Hematopoietic multipotent progenitor cell treated with erythropoietin and hydrocortisone succinate and interleukin-3 and kit ligand, for 15 days (in vitro differentiated cells): ENCODE measurements around the gene ADAMTS4.

Source experiments
- DNase-seq: peaks from one replicate; pipeline ENCODE4 v3.0.0-alpha.2; 2015; ENCODE audit warnings: low spot score

The ADAMTS4 gene

DNA sequence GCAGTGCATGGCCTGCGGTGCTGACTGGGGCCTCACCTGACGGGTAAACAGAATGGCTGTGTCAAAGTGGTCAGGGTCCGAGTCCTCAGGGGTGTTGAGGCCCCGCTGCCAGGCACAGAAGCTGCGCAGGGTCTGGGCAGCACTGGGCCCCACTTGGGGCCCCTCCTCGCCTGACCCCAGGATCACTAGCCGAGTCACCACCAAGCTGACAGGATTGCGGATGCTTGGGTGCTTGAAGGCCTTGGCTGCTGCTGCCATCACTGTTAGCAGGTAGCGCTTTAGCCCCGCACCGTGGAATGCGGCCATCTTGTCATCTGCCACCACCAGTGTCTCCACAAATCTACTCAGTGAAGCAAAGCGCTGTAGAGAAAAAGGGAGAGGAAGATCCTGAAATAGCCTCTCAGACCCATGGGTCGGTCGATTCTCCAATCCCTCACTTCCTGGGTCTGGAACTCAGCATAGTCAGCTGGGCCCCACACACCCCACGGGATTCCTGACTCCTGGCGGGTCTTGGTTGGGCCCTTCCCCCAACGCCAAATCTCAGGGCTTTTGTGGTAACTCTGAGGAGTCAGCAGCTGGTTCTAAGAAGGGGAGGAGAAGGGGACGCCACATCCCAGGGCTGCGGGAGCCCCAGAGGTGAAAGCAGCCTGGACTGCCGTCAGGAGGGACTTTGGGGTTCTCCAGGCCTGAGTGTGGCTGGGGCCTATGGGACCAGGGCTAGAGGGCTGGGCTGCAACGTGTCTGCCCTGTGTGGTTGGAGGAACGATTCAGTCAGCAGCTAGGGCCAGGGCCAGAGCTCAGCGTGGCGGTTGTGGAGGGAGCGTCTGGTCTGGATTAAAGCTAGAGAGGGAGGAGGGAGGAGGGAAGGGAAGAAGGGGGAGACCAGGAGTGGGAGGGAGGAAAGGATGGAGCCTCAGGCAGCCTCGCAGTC, 2.1 kb downstream of the ADAMTS4 start:
- DNase-seq = no peak

DNA sequence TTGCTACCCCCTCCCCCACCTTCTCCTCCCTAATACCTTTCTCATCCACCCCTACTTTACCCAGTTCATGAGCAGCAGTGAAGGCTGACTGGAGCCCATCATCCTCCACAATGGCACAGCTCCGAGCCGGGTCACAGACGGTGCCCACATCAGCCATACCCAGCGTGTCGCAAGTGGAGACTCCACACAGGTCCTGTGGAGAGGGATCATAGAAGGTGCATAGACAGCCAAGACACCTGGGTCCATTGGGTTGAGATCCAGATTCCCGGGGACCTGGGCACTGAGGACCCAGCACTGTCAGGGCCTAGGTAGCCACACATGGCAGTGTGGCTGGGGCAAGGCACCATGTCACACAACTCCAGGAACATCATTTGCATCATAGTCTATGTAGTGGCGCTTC, 2.7 kb downstream of the ADAMTS4 start:
- no peak for DNase-seq

DNA sequence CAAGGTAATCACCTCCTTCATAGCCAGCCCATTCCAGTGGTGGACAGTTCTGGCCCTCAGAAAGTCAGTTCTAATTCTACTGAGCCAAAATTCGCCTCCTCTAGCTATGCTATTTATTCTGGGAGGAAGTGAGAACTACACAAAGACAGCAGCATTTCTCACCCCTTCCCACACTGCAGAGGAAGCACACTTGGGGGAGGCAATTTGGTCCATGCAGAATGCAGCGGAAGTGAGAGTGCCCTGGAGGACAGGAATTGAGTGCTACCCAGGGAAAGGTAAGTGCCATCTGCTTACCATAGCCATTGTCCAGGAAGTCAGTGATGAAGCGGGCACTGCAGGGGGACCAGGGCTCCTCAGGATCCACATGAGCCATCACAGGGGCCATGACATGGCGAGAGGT, 3.7 kb downstream of the ADAMTS4 start:
- no peak for DNase-seq

DNA sequence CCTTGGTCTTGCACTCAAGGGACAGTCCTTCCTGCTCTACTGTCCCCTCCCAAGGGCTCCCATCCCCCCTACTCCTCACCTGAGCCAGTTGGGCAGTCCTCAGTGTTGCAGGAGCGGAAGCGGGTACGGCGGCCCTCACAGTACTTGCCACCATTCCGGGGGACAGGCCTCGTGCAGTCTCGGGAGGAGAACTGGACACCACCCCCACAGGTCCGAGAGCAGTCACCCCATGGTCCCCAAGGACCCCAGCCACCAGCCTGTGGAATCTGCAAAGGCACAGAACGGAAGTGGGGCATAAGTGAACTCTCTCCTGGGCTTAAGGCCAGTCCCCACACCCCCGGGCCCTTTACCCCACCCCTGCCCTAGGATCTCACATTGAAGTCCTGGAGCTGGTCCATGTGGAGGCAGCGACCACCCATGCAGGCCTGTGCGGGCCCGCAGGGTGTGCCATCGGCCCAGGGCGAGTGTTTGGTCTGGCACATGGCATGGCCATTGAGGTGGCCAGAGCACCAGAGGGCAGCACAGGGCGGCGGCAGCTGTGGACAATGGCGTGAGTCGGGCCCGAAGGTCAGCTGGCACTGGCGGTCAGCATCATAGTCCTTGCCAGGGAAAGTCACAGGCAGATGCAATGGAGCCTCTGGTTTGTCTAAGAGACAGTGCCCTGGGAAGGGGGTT, 5.2 kb downstream of the ADAMTS4 start:
- no peak for DNase-seq

DNA sequence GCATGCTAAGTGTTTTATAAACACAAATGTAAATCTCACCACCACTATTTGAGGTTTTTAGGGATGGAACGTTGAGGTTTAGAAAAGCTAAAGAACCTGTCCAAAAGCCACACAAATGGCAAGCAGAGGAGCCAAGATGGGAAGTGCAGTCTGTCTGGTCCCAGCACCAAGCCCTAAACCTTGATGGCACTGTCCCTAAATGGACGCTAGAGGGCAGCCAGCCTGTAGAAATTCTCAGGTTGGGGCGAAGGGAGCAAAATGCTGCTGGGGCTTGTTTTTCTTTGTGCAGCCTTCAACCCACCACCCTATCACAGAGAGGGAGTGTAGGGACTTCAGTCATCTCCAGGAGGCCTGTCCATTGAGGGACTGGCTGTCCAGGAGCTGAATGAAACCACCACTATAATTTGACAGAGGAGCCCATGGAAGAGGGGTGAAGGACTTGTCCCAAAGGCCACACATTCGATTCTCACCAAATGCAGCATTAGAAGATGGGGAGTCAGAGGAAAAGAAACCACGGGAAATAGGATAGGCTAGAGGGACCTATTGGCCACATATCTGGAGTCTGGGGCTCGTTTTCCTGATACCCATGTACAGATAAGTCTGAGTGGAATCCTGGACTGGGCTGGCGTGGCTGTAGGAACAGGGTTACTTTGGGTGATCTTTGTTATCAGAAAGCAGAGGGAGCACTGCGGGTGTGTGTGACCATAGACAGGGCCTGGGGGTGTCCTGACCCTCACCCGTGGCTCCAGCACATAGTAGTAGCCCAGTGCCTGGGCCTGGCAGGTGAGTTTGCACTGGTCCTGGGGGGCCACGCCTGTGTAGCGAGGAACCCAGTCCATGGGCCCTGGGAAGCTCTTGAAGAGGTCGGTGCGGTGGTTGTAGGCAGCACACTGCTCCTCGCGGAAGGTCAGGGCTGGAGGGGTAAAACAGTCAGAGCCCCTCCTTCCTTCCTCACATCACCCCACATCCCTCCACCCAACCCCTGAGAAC, 6.1 kb downstream of the ADAMTS4 start:
- DNase-seq = peak; percentile 84

DNA sequence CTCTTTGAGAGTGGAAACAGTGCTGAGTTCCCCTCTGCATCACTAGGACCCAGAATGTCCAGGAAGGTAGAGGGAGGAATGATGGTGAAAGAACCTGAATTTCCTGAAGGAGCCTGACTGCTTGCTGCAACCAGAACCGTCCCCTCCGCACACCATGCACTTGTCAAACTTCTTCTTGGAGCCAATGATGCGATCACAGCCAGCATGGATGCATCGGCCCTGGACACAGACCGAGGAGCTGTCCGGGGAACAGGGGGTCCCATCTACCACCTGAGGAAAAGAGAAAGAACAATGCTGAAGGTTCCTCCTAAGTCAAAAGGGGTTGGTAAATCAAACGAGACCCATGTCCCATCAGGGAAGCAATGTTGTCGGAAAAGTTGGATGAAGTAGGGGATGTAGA, 6.9 kb downstream of the ADAMTS4 start:
- DNase-seq = no peak

DNA sequence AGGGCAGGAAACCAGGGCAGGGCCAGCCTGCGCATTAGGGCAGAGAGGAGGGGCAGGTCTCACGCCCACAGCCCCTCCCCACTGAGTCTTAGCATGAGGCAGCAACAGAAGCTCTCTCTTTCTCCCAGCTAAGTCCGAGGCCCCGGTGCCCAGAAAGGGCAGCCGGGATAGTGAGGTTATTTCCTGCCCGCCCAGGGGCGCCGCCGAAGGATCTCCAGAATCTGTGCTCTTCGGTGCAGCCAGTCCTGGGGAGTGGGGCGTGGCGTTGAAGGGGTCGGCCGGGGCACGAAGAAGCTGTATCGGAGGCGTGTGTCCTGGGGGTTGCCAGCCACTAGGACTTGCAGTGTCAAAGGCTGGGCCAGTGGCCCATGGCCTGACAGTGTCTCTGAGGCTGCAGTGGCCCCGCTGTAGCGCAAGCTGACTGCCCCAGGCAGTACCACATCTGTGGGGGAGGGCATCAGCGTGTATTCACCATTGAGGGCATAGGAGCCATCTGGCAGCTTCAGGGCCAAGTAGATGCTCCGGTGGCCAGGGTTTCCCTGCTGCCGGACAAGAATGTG, 7.8 kb downstream of the ADAMTS4 start:
- no peak for DNase-seq

DNA sequence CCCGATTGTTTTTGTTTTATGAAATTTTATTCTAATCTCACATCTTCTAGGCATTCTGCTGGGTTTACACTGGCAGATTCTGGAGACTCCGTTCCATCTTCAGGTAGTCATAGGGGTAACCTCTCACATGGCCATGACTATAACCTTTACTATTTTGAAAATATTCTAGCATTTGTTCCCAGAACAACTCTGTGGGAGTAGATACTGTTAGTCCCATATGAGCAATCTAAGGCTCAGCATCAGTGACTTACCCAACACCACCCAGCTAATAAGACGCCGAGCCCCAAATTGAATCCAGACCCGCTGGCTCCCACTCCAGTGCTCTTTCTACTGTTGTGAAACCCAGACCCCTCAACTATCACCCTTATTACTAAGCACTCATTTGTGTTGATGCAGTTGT, 9.8 kb downstream of the ADAMTS4 start:
- no peak for DNase-seq

DNA sequence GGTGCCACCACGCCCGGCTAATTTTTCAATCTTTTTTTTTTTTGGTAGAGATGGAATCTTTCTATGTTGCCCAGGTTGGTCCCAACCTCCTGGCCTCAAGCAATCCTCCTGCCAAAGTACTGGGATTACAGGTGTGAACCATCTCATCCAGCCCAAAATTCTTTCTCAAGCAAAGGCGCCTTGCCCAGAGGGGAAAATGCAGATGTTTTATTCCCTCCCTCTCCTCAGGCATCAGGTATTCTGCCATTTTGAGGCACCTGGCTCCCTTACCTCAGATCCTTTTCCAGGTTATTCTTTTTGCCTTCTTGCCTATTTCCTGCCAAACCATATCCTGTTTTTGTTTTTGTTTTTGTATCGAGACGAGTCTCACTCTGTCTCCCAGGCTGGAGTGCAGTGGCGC, 10.5 kb downstream of the ADAMTS4 start:
- no peak for DNase-seq

DNA sequence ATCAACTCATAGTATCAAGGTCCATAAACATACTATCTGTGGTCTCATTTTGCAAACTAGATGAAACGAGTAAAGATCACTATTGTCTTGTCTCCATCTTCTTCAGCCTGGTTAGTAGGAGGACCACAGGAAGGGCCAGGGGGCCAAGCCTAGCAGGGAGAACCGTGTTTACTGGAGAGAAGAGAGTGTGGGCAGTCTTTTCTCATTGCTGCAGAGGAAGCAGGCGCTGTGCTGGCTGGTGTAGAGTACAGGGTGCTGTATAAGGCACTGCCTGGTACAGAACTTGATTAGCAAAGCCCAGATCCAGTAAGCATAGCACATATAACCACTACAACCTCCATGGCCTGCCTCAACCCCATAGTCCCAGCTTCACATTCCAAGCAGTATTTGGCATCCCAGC, 11.5 kb downstream of the ADAMTS4 start:
- DNase-seq = no peak

DNA sequence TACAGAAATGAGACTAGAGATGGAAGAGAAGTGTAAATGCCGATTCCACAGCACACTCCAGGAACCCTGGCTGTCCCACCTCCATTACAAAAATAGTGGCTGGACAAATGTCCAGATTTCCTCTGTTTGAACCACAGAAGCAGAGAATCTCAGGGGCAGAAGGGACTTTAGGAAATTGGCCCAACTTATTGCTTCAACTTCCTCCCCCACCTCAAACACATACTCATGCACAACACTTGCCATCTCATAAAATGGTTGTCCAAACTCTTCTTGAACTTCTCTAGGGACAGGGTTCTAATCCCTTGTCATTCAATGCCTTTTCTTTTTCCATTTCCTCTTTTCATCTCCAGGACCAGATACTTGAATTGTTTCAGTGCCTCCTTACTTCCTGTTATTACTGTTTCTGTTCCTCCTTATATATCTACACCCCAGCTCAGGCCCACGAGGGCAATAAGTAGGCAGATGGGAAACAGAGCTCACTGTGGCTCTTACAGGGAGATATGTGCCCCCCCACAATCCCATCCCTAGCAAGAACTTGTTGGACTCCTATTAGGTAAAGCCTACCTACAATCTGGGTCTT, 13.0 kb downstream of the ADAMTS4 start:
- no peak for DNase-seq

DNA sequence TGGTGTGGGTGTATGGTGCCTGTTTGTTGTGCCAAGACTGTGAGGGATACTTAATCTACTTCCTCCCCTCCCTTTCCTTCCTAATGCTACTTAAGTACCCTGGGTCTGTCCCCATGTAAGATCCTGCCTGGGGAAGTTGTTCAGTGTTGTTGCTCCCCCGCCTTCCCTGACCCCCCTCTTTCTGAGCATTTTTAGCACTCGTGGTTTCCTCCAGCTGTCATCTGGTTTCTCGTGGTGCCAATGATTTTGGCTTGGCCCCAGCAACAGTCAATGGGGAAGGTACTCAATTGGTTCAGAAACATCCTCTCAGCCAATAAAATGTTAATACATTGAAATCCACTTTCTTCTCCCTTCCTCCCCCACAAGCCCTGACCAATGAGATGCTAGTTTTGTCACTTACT, 13.6 kb downstream of the ADAMTS4 start:
- DNase-seq = no peak

DNA sequence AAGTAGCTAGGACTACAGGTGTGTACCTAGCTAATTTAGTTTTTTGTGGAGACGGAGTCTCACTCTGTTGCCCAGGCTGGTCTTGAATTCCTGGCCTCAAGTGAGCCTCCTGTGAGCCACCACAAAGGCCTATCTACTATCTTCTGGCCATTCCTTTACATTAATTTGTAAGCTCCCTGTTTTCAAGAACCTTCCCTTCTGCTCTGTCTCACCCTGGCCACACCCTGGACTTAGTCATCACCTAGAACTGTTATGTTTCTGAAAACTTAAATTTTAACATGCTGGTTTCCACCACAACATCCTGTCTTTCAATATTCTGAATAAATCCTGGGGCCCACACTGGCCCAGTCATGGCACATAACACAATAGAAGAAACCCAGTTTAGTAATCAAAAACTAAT, 16.6 kb downstream of the ADAMTS4 start:
- DNase-seq = peak; percentile 57

DNA sequence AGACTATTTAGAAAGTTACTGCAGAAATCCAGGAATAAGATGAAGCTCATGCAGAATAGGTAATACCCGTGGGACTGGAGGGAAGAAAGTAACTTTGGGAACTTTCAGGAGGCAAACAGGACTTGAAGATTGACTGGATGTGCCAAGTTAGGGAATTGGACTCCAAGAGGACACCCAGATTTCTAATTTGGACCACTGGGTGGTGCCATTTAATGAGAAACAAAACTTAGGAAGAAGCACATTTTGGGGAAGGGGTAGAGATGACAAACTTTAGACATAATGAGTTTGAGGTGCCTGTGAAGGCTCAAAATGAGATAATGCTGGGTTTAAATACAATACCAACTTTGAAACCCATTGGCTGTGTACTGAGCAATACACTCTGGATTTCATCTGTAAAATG, 18.2 kb downstream of the ADAMTS4 start:
- no peak for DNase-seq

DNA sequence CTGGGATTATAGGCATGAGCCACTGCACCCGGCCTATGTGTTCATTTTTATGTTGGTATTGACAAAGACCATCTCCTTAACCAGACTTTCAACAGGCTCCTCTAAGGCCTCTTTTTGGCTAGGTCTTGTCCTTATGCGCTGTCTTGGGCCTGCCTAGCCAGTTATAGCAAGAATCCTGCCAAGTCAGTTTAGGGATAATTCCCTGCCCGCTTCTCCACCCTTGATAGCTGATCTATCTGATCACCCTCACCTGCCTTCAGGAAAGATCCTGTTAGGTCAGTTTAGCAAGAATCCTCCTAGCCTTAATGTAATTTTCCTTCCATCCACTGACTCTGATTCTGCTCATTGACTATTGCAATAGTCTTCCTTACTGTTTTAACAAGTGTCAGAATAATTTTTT, 19.2 kb downstream of the ADAMTS4 start:
- no peak for DNase-seq

DNA sequence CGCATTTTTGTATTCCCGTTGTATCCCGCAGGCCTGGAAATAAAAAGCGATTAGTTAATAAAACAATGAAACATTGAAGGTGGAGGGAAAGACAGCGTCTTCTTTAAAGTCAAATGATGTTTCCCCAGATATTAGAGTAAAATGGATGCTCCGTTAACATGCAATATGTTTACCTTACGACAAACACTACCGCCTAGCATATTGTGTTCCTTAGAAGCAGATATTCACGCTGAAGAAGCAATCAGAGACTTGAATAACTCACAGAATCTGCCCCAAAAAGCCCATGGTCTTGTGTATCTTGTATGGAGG, 21.0 kb downstream of the ADAMTS4 start:
- peak; percentile 17 for DNase-seq

DNA sequence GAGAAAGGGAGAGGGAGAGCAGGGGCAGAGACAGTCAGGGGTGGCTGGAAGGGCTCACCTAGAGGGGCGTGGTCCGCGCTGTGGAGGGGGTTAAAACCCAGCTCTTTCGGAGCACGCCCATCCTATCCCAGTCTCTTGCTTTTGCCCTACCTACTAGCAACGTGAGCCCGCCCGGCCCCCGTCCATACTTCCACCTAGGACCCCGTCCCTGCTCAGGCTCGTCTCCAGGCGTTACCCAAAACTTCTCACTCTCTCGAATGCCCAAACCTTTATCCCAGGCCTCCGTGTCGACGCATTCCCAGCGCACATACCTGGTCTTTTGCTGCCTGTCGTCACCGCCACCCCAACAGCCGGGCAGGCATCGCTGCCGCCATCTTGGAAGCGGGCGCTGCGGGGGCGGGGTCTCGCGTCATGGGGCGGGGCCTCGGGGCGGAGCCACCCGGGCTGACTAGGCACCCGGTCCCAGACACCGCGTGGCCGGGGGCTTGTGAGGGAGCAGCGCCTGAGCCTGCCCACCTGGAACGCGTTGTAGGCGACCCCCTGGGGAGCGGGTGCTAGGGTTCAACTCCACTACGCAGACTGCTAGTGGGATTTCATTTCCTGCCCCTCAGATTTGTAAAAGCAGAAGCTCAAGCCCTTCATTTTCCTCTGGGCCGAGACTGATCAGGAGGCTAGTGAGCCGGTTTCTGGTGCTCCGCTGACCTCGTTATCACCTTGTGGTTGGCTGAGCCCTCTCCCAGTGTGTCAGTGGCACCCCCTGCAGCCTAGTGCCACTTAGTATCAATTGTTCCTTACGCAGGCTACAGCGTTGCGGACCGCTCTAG, 21.5 kb downstream of the ADAMTS4 start, which contains the start of gene B4GALT3:
Gene B4GALT3 (minus strand): TSS at position 396 of the 824 bp plus-strand sequence. CDS start 1,447 bp downstream, outside the sequence.
- DNase-seq = peak; percentile 89

DNA sequence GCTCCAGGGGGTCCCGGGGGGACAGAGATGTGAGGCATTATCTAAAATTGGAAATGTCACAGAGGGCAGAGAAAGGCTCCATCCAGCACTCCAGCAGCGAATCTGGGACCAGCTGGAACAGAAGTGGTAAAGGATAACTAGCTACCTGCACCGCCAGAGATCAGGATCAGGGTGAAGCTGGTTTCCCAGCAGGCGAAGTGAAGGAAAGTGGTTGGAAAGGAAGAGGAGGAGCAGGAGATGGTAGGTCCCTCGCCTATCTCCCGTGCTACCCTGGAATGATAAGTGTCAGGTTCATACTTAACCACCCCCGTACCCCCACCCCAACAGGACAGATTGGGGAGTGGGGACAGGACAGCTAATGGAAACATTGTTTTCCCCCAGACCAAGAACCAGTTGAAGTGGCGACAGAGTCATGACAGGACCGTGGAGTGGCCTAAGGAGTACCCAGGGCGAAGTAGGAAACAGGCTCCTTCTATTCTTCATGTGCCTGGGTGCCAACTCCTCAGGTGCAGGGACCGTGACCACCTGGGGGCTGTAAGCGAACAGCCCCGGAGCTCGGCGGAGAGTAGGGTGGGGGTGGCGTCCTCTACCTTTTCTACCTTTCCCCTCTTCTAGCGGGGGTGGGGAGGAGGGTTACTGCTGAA, 22.3 kb downstream of the ADAMTS4 start:
- DNase-seq = peak; percentile 32

DNA sequence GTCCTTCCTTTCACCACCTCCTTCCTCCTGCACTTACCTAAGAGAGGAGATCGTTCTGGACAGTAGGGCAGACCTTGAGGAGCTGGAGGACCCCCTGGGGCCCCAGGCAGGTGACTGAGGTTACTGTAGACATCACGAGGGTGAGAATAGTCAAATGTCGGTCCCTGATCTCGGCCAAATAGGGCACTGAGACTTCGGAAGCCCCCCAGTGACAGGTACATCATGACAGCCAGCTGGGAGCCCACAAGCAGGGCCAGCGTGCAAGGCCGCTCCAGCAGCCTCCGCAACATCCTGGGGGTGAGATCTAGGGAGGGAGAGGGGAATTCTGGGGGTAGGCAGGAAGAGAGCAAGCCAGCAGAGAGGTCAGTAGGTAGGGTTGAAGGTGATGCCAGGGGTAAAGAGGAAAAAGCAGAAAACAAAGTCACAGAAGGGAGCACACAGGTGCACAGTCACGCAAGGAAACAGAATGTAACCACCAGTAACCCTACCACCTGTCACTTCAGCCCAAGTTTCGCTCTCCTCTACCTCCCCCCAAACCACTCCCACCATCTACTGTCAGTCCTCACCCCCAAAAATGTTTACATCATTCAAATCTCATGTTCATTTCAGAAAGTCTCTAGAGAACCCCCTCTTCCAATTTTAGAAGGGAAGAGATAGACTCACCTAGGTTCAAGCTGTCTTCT, 22.9 kb downstream of the ADAMTS4 start:
- no peak for DNase-seq

DNA sequence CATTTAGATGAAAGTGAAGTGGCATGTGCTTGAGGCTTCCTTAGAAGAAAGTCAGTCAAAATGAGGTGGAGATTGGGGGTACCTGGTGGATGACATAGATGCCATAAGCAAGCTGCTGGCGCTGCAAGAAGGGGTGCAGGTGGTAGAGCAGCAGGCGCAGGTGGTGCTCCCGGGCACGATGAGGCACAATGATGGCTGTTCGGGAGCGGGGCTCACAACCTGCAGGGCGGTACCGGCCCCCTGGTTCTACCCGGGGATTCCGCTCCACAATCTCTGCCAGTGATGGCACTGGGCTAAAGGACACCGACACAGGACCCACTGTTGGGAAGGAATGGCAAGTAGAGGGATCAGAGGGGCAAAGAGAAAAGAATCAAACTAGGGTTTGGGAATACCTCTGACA, 23.9 kb downstream of the ADAMTS4 start:
- DNase-seq = no peak
